ENCODE data around the gene C12orf57.
"Not testable (repeated sequence)": the region's sequence is repeated elsewhere in the genome, so short reads cannot be mapped to it uniquely, and the experiment has no call there.

The C12orf57 gene

GRCh38 chr12:6943722-6944380 is at the start of gene C12orf57, which contains the start of gene RNU7-1:
TSS of gene C12orf57 (plus strand) at chr12:6944022. CDS start at chr12:6944122, 100 bp downstream.
TSS of gene RNU7-1 (plus strand) at chr12:6943816.
- peak; percentile 48 to 83 for DNase-seq

GRCh38 chr12:6894321-6894720 is 49.5 kb upstream of the C12orf57 start:
- no peak for DNase-seq

GRCh38 chr12:6896846-6897435 is 46.9 kb upstream of the C12orf57 start:
- no peak for DNase-seq

- DNase-seq = no peak
Observed at GRCh38 chr12:6899427-6899826, 44.4 kb upstream of the C12orf57 start.

GRCh38 chr12:6899837-6900519 is 43.8 kb upstream of the C12orf57 start:
- no peak for DNase-seq

GRCh38 chr12:6902448-6902847 is 41.4 kb upstream of the C12orf57 start:
- DNase-seq = no peak

GRCh38 chr12:6903722-6904121 is 40.1 kb upstream of the C12orf57 start:
- DNase-seq = no peak

- peak; percentile 94 to 96 for DNase-seq
Observed at GRCh38 chr12:6904280-6905276, 39.2 kb upstream of the C12orf57 start, which contains the start of gene LRRC23. TSS of gene LRRC23 (plus strand) at chr12:6904822. CDS start at chr12:6905634, 812 bp downstream.

GRCh38 chr12:6905414-6906040 is 38.3 kb upstream of the C12orf57 start:
- no peak for DNase-seq

- not testable (repeated sequence) for DNase-seq
Observed at GRCh38 chr12:6908141-6908540, 35.7 kb upstream of the C12orf57 start.

- DNase-seq = no peak
Observed at GRCh38 chr12:6909421-6910145, 34.2 kb upstream of the C12orf57 start.

GRCh38 chr12:6912164-6912935 is 31.5 kb upstream of the C12orf57 start:
- no peak for DNase-seq

- peak; percentile 24 to 31 for DNase-seq
Observed at GRCh38 chr12:6914246-6914946, 29.4 kb upstream of the C12orf57 start, which contains the start of gene ENO2. TSS of gene ENO2 (plus strand) at chr12:6914580. CDS start at chr12:6915833, 1,253 bp downstream.

- peak; percentile 31 to 34 for DNase-seq
Observed at GRCh38 chr12:6914947-6915788, 28.7 kb upstream of the C12orf57 start.

GRCh38 chr12:6915789-6916285 is 28.0 kb upstream of the C12orf57 start:
- DNase-seq = no peak

- DNase-seq = no peak
Observed at GRCh38 chr12:6916426-6917200, 27.2 kb upstream of the C12orf57 start.

GRCh38 chr12:6917491-6918231 is 26.2 kb upstream of the C12orf57 start:
- DNase-seq = no peak
